Testis (tissue), 2 donors: ENCODE data around the gene PTH2R.

ENCODE experiments used
- POLR2A ChIP-seq: fragments of 450-650 bp; IDR thresholded peaks from one replicate; pipeline ENCODE4 v1.6.1; 2017; ENCODE audit warnings: antibody characterized with exemption, mild to moderate bottlenecking, moderate library complexity
- TF ChIP-seq, protein P1 (sequence below), 3 experiments: fragments of 450-650 bp in 2 of 3; fragments of 200-600 bp in 1 of 3; sonication (generic) in 1 of 3; IDR thresholded peaks; one replicate each; pipeline ENCODE4 v1.5.1; 2016 to 2019; ENCODE audit warnings: antibody characterized with exemption in 3 of 3, mild to moderate bottlenecking in 2 of 3, moderate library complexity in 1 of 3

DNA sequence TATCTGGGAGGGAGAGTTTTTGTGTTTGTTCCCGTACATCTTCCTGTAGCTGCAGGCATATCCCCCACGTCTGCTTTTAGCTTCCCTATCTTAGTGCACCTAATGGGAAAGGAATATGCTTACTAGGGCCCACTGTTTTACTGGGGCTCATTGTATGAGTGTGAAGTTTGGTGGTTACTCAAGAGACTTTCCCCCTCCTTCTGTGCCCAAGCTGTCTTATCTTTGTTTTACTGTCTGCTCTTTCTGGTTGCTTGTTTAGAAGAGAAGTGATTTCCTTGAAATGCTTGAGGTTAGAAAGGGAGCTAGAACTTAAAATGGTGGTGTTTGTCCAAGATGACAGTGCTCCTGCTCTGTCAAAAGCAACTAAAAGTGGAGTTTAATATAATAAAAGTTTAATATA lies 7.3 kb downstream of the PTH2R start:
- TF ChIP-seq, protein P1, sequence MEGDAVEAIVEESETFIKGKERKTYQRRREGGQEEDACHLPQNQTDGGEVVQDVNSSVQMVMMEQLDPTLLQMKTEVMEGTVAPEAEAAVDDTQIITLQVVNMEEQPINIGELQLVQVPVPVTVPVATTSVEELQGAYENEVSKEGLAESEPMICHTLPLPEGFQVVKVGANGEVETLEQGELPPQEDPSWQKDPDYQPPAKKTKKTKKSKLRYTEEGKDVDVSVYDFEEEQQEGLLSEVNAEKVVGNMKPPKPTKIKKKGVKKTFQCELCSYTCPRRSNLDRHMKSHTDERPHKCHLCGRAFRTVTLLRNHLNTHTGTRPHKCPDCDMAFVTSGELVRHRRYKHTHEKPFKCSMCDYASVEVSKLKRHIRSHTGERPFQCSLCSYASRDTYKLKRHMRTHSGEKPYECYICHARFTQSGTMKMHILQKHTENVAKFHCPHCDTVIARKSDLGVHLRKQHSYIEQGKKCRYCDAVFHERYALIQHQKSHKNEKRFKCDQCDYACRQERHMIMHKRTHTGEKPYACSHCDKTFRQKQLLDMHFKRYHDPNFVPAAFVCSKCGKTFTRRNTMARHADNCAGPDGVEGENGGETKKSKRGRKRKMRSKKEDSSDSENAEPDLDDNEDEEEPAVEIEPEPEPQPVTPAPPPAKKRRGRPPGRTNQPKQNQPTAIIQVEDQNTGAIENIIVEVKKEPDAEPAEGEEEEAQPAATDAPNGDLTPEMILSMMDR (IDR thresholded peaks at IDR 0.05) = no peak
- no peak for TF ChIP-seq POLR2A
